ENCODE data around the gene CERS1. TPM values are rescaled to one million over a fixed set of nuclear protein-coding genes. Genes with fewer than 3 reads are reported as not detected.

CERS1 gene
- total and polyA plus RNA-seq, 3 donors from 2014 or later = 43.0 to 73.2 (median 64.5) TPM

- H3K36me3 ChIP-seq (ENCODE audit: low read depth, missing control alignments) = no peaks in the 10 kb centered on the region
- DNase-seq = peak; percentile 90
- peaks cover 21% of the 10 kb centered on the region for H3K4me1 ChIP-seq
- intact Hi-C loops (cut with DNase I; ENCODE audit: low total_unique reads) = no loop called here
- TF ChIP-seq CTCF (IDR thresholded peaks at IDR 0.05) (peak in 1 of 3 experiments; percentile 13), POLR2A (IDR thresholded peaks at IDR 0.05) (no peak)
- WGBS, 2 donors = 18 to 28% methylated on average over 5 to 13 of the region's 33 CpGs
- no peaks in the 10 kb centered on the region for H3K9me3 ChIP-seq
- H3K4me3 ChIP-seq = peak overlapping the region; percentile 26 to 54
- H3K27me3 ChIP-seq = no peaks in the 10 kb centered on the region
- H3K27ac ChIP-seq = no peak overlapping the region
Observed at GRCh38 chr19:18896421-18896841, 473 bp upstream of the CERS1 start.

GRCh38 chr19:18895038-18895823 is 727 bp downstream of the CERS1 start:
- no peaks in the 10 kb centered on the region for H3K27me3 ChIP-seq
- no peaks in the 10 kb centered on the region for H3K36me3 ChIP-seq (ENCODE audit: low read depth, missing control alignments)
- TF ChIP-seq POLR2A (IDR thresholded peaks at IDR 0.05) (no peak), CTCF (IDR thresholded peaks at IDR 0.05) (peak in 2 of 3 experiments; percentile 40 to 48)
- H3K4me1 ChIP-seq = peaks cover 21% of the 10 kb centered on the region
- peak overlapping the region; percentile 50 to 65 for H3K4me3 ChIP-seq
- peak overlapping the region; percentile 53 to 72 for H3K27ac ChIP-seq
- intact Hi-C loops (cut with DNase I; ENCODE audit: low total_unique reads) = no loop called here
- no peaks in the 10 kb centered on the region for H3K9me3 ChIP-seq
- 0 to 6% methylated on average over 3 to 40 of the region's 72 CpGs for WGBS, 2 donors
- peak; percentile 84 for DNase-seq

- WGBS, 2 donors = 0 to 4% methylated on average over 8 to 25 of the region's 28 CpGs
- H3K4me3 ChIP-seq = peak overlapping the region; percentile 50 to 65
- H3K27ac ChIP-seq = no peak overlapping the region
- intact Hi-C loops (cut with DNase I; ENCODE audit: low total_unique reads) = no loop called here
- H3K4me1 ChIP-seq = peaks cover 21% of the 10 kb centered on the region
- peak; percentile 69 for DNase-seq
- H3K36me3 ChIP-seq (ENCODE audit: low read depth, missing control alignments) = no peaks in the 10 kb centered on the region
- H3K27me3 ChIP-seq = no peaks in the 10 kb centered on the region
- H3K9me3 ChIP-seq = no peaks in the 10 kb centered on the region
- TF ChIP-seq POLR2A (IDR thresholded peaks at IDR 0.05) = no peak
- TF ChIP-seq CTCF (IDR thresholded peaks at IDR 0.05) = no peak
Observed at GRCh38 chr19:18894254-18895037, 1.5 kb downstream of the CERS1 start.

- H3K4me3 ChIP-seq = no peak overlapping the region
- intact Hi-C loops (cut with DNase I; ENCODE audit: low total_unique reads) = no loop called here
Observed at GRCh38 chr19:18893587-18894253, 2.2 kb downstream of the CERS1 start.

More at GRCh38 chr19:18893587-18894253, 2.2 kb downstream of the CERS1 start:
- TF ChIP-seq CTCF (IDR thresholded peaks at IDR 0.05) = no peak
- no peak for TF ChIP-seq POLR2A (IDR thresholded peaks at IDR 0.05)
- H3K9me3 ChIP-seq = no peaks in the 10 kb centered on the region
- no peaks in the 10 kb centered on the region for H3K27me3 ChIP-seq
- 53 to 54% methylated on average over 12 to 18 of the region's 18 CpGs for WGBS, 2 donors
- H3K36me3 ChIP-seq (ENCODE audit: low read depth, missing control alignments) = no peaks in the 10 kb centered on the region
- H3K4me1 ChIP-seq = peaks cover 20% of the 10 kb centered on the region
- DNase-seq = no peak
- no peak overlapping the region for H3K27ac ChIP-seq

Data from testis (tissue), 3 donors.